Tongue (tissue), 2 donors: ENCODE results near the gene IFIT2. TPM values are rescaled to one million over a fixed set of nuclear protein-coding genes. Genes with fewer than 3 reads are reported as not detected.
A peak's percentile ranks its signal among the peaks of the same experiment; 100 is the strongest.
"Not testable (repeated sequence)": the region's sequence is repeated elsewhere in the genome, so short reads cannot be mapped to it uniquely, and the experiment has no call there.

ENCODE experiments used
- DNase-seq: peaks from one replicate; pipeline ENCODE4 v3.0.0-alpha.2; 2015
- total RNA-seq: library from RNA; depleted of rRNA; stranded (reverse); fragments of >200 nt; gene quantifications from one replicate; pipeline ENCODE4 v1.2.3, GENCODE V29; 2014

IFIT2 gene
- total RNA-seq, 1 donor from 2014 or later, result 9.5 TPM

GRCh38 chr10:89342206-89342958 is 40.5 kb downstream of the IFIT2 start:
- DNase-seq, result peak; percentile 36

GRCh38 chr10:89343089-89343767 is 41.4 kb downstream of the IFIT2 start:
- no peak for DNase-seq

- no peak for DNase-seq
Observed at GRCh38 chr10:89344156-89344555, 42.3 kb downstream of the IFIT2 start.

- DNase-seq, result no peak
Observed at GRCh38 chr10:89345367-89346000, 43.6 kb downstream of the IFIT2 start.

- DNase-seq, result peak; percentile 34
Observed at GRCh38 chr10:89346405-89347254, 44.8 kb downstream of the IFIT2 start.

GRCh38 chr10:89347701-89348457 is 46.0 kb downstream of the IFIT2 start:
- no peak for DNase-seq

GRCh38 chr10:89348481-89348880 is 46.6 kb downstream of the IFIT2 start:
- no peak for DNase-seq

- no peak for DNase-seq
Observed at GRCh38 chr10:89348975-89349374, 47.1 kb downstream of the IFIT2 start.

- not testable (repeated sequence) for DNase-seq
Observed at GRCh38 chr10:89350631-89351315, 48.9 kb downstream of the IFIT2 start.

GRCh38 chr10:89351412-89351779 is 49.5 kb downstream of the IFIT2 start:
- no peak for DNase-seq

GRCh38 chr10:89351780-89352597 is 50.1 kb downstream of the IFIT2 start:
- DNase-seq, result peak; percentile 42

GRCh38 chr10:89352802-89353201 is 51.0 kb downstream of the IFIT2 start:
- DNase-seq, result no peak

- no peak for DNase-seq
Observed at GRCh38 chr10:89355394-89355931, 53.6 kb downstream of the IFIT2 start.

GRCh38 chr10:89357096-89357495 is 55.2 kb downstream of the IFIT2 start:
- no peak for DNase-seq

GRCh38 chr10:89357975-89358374 is 56.1 kb downstream of the IFIT2 start:
- no peak for DNase-seq
